ENCODE measurements around the gene PYROXD2. TPM values are rescaled to one million over a fixed set of nuclear protein-coding genes. Genes with fewer than 3 reads are reported as not detected.

Gene PYROXD2
- total and polyA plus RNA-seq, 2 of the 8 experiments (the other 6 are each of a cell fraction or from before 2014, with no cell fraction given), result 3.2 to 5.4 TPM

GRCh38 chr10:98433371-98433770, 18.4 kb upstream of the PYROXD2 start (continued):
- TF ChIP-seq ATF2 (IDR thresholded peaks at IDR 0.05; ENCODE audit: low read length) (no peak), RFX5 (IDR thresholded peaks at IDR 0.05; ENCODE audit: borderline replicate concordance, low read depth, low read length) (no peak), CHD1 (IDR thresholded peaks at IDR 0.05; ENCODE audit: low read depth, low read length) (no peak), CHD7 (IDR thresholded peaks at IDR 0.05; ENCODE audit: insufficient replicate concordance, low read length) (no peak)

Measured in H1 (cell line).